ENCODE data around the gene STRBP.

Gene STRBP

GRCh38 chr9:123261006-123261677, 7.2 kb downstream of the STRBP start:
- no peak for TF ChIP-seq CTCF (IDR thresholded peaks at IDR 0.05)
- H3K4me3 ChIP-seq, result no peak overlapping the region
- no peak overlapping the region for H3K27ac ChIP-seq
- no peak for DNase-seq (ENCODE audit: low spot score)

GRCh38 chr9:123260340-123260739, 8.0 kb downstream of the STRBP start:
- Histone ChIP-seq H3K4me3 (no peak overlapping the region), H3K27ac (no peak overlapping the region)
- TF ChIP-seq CTCF (IDR thresholded peaks at IDR 0.05), result no peak
- no peak for DNase-seq (ENCODE audit: low spot score)

- Histone ChIP-seq H3K4me3 (no peak overlapping the region), H3K27ac (no peak overlapping the region)
- DNase-seq (ENCODE audit: low spot score), result no peak
- TF ChIP-seq CTCF (IDR thresholded peaks at IDR 0.05), result no peak
Observed at GRCh38 chr9:123257276-123257675, 11.1 kb downstream of the STRBP start.

GRCh38 chr9:123255718-123256117, 12.7 kb downstream of the STRBP start:
- H3K4me3 ChIP-seq, result no peak overlapping the region
- H3K27ac ChIP-seq, result no peak overlapping the region
- DNase-seq (ENCODE audit: low spot score), result no peak
- no peak for TF ChIP-seq CTCF (IDR thresholded peaks at IDR 0.05)

GRCh38 chr9:123253204-123253603, 15.2 kb downstream of the STRBP start:
- H3K4me3 ChIP-seq, result no peak overlapping the region
- no peak for DNase-seq (ENCODE audit: low spot score)
- no peak for TF ChIP-seq CTCF (IDR thresholded peaks at IDR 0.05)
- no peak overlapping the region for H3K27ac ChIP-seq

GRCh38 chr9:123251741-123252140, 16.6 kb downstream of the STRBP start:
- TF ChIP-seq CTCF (IDR thresholded peaks at IDR 0.05), result no peak
- H3K27ac ChIP-seq, result no peak overlapping the region
- H3K4me3 ChIP-seq, result no peak overlapping the region
- DNase-seq (ENCODE audit: low spot score), result no peak

- no peak for TF ChIP-seq CTCF (IDR thresholded peaks at IDR 0.05)
- no peak overlapping the region for H3K27ac ChIP-seq
- DNase-seq (ENCODE audit: low spot score), result no peak
Observed at GRCh38 chr9:123251324-123251723, 17.1 kb downstream of the STRBP start.

More at GRCh38 chr9:123251324-123251723, 17.1 kb downstream of the STRBP start:
- no peak overlapping the region for H3K4me3 ChIP-seq
